ENCODE data around the gene P2RX3.

Gene P2RX3

GRCh38 chr11:57314221-57314973, 23.8 kb upstream of the P2RX3 start:
- Histone ChIP-seq H3K9me3 (ENCODE audit: control insufficient read depth, insufficient read depth, low read length) (no peaks in the 10 kb centered on the region), H3K9ac (ENCODE audit: low read depth, low read length) (no peak overlapping the region), H3K36me3 (ENCODE audit: insufficient read depth, low read length) (peaks cover 26% of the 10 kb centered on the region; the same call in 1 of the 2 replicates), H3K4me1 (ENCODE audit: insufficient read depth, low read length) (peaks cover 42% of the 10 kb centered on the region)

- H3K9me3 ChIP-seq (ENCODE audit: control insufficient read depth, insufficient read depth, low read length): no peaks in the 10 kb centered on the region
- H3K9ac ChIP-seq (ENCODE audit: low read depth, low read length): no peak overlapping the region
- peaks cover 39% of the 10 kb centered on the region for H3K4me1 ChIP-seq (ENCODE audit: insufficient read depth, low read length)
- peaks cover 20% of the 10 kb centered on the region; the same call in 1 of the 2 replicates for H3K36me3 ChIP-seq (ENCODE audit: insufficient read depth, low read length)
Observed at GRCh38 chr11:57315491-57315890, 22.7 kb upstream of the P2RX3 start.

- Histone ChIP-seq H3K36me3 (ENCODE audit: insufficient read depth, low read length) (peaks cover 20% of the 10 kb centered on the region; the same call in 1 of the 2 replicates), H3K4me1 (ENCODE audit: insufficient read depth, low read length) (peaks cover 37% of the 10 kb centered on the region), H3K9me3 (ENCODE audit: control insufficient read depth, insufficient read depth, low read length) (no peaks in the 10 kb centered on the region), H3K9ac (ENCODE audit: low read depth, low read length) (no peak overlapping the region)
Observed at GRCh38 chr11:57316017-57316416, 22.1 kb upstream of the P2RX3 start.

- Histone ChIP-seq H3K9me3 (ENCODE audit: control insufficient read depth, insufficient read depth, low read length) (no peaks in the 10 kb centered on the region), H3K4me1 (ENCODE audit: insufficient read depth, low read length) (peaks cover 46% of the 10 kb centered on the region), H3K36me3 (ENCODE audit: insufficient read depth, low read length) (peaks cover 20% of the 10 kb centered on the region; the same call in 1 of the 2 replicates), H3K9ac (ENCODE audit: low read depth, low read length) (no peak overlapping the region)
Observed at GRCh38 chr11:57318178-57318577, 20.0 kb upstream of the P2RX3 start.

- Histone ChIP-seq H3K4me1 (ENCODE audit: insufficient read depth, low read length) (peaks cover 31% of the 10 kb centered on the region), H3K9me3 (ENCODE audit: control insufficient read depth, insufficient read depth, low read length) (no peaks in the 10 kb centered on the region), H3K9ac (ENCODE audit: low read depth, low read length) (no peak overlapping the region), H3K36me3 (ENCODE audit: insufficient read depth, low read length) (peaks cover 16% of the 10 kb centered on the region; the same call in 1 of the 2 replicates)
Observed at GRCh38 chr11:57320067-57320718, 18.0 kb upstream of the P2RX3 start.

- Histone ChIP-seq H3K4me1 (ENCODE audit: insufficient read depth, low read length) (peaks cover 31% of the 10 kb centered on the region), H3K36me3 (ENCODE audit: insufficient read depth, low read length) (peaks cover 16% of the 10 kb centered on the region; the same call in 1 of the 2 replicates), H3K9ac (ENCODE audit: low read depth, low read length) (no peak overlapping the region), H3K9me3 (ENCODE audit: control insufficient read depth, insufficient read depth, low read length) (no peaks in the 10 kb centered on the region)
Observed at GRCh38 chr11:57320719-57321387, 17.3 kb upstream of the P2RX3 start.

- H3K9ac ChIP-seq (ENCODE audit: low read depth, low read length): peak overlapping the region; percentile 5; the same call in 1 of the 2 replicates
- no peaks in the 10 kb centered on the region for H3K9me3 ChIP-seq (ENCODE audit: control insufficient read depth, insufficient read depth, low read length)
- peaks cover 16% of the 10 kb centered on the region; the same call in 1 of the 2 replicates for H3K36me3 ChIP-seq (ENCODE audit: insufficient read depth, low read length)
- H3K4me1 ChIP-seq (ENCODE audit: insufficient read depth, low read length): peaks cover 28% of the 10 kb centered on the region
Observed at GRCh38 chr11:57321388-57322255, 16.5 kb upstream of the P2RX3 start.

GRCh38 chr11:57322256-57323166, 15.6 kb upstream of the P2RX3 start:
- Histone ChIP-seq H3K4me1 (ENCODE audit: insufficient read depth, low read length) (peaks cover 26% of the 10 kb centered on the region), H3K9me3 (ENCODE audit: control insufficient read depth, insufficient read depth, low read length) (no peaks in the 10 kb centered on the region), H3K36me3 (ENCODE audit: insufficient read depth, low read length) (peaks cover 14% of the 10 kb centered on the region), H3K9ac (ENCODE audit: low read depth, low read length) (peak overlapping the region; percentile 9; the same call in 1 of the 2 replicates)

GRCh38 chr11:57323167-57323854, 14.8 kb upstream of the P2RX3 start:
- Histone ChIP-seq H3K36me3 (ENCODE audit: insufficient read depth, low read length) (peaks cover 14% of the 10 kb centered on the region), H3K9me3 (ENCODE audit: control insufficient read depth, insufficient read depth, low read length) (no peaks in the 10 kb centered on the region), H3K4me1 (ENCODE audit: insufficient read depth, low read length) (peaks cover 26% of the 10 kb centered on the region), H3K9ac (ENCODE audit: low read depth, low read length) (peak overlapping the region; percentile 94)

GRCh38 chr11:57323855-57324153, 14.3 kb upstream of the P2RX3 start:
- no peaks in the 10 kb centered on the region for H3K9me3 ChIP-seq (ENCODE audit: control insufficient read depth, insufficient read depth, low read length)
- H3K4me1 ChIP-seq (ENCODE audit: insufficient read depth, low read length): peaks cover 26% of the 10 kb centered on the region
- peak overlapping the region; percentile 94 for H3K9ac ChIP-seq (ENCODE audit: low read depth, low read length)
- peaks cover 19% of the 10 kb centered on the region for H3K36me3 ChIP-seq (ENCODE audit: insufficient read depth, low read length)

- Histone ChIP-seq H3K36me3 (ENCODE audit: insufficient read depth, low read length) (peaks cover 22% of the 10 kb centered on the region), H3K9me3 (ENCODE audit: control insufficient read depth, insufficient read depth, low read length) (no peaks in the 10 kb centered on the region), H3K9ac (ENCODE audit: low read depth, low read length) (peak overlapping the region; percentile 94), H3K4me1 (ENCODE audit: insufficient read depth, low read length) (peaks cover 26% of the 10 kb centered on the region)
Observed at GRCh38 chr11:57324154-57324885, 13.8 kb upstream of the P2RX3 start.
